Osteoblast (primary cell): ENCODE results near the gene C2orf42. TPM values are rescaled to one million over a fixed set of nuclear protein-coding genes. Genes with fewer than 3 reads are reported as not detected.
"Not testable (repeated sequence)": the region's sequence is repeated elsewhere in the genome, so short reads cannot be mapped to it uniquely, and the experiment has no call there.

Experiments used
- DNase-seq: peaks from one replicate; pipeline ENCODE4 v3.0.0; 2011; ENCODE audit warnings: low spot score, mixed read lengths; ENCODE audit not compliant: insufficient read length; ENCODE audit errors: missing footprints
- H2AFZ ChIP-seq: 2 replicates; pipeline ENCODE4 v1.6.0; 2011; ENCODE audit warnings: mild to moderate bottlenecking, low read length
- H3K27ac ChIP-seq: 2 replicates; pipeline ENCODE4 v1.5.1; 2011; ENCODE audit warnings: mild to moderate bottlenecking, low read depth, low read length, moderate library complexity
- H3K27me3 ChIP-seq: 2 replicates; pipeline ENCODE4 v1.6.0; 2012; ENCODE audit warnings: mild to moderate bottlenecking, control low read depth, inconsistent platforms, low read length, moderate library complexity; ENCODE audit not compliant: insufficient read depth
- H3K36me3 ChIP-seq: 2 replicates; pipeline ENCODE4 v1.5.1; 2011; ENCODE audit warnings: mild to moderate bottlenecking, low read length, control low read depth, moderate library complexity; ENCODE audit not compliant: insufficient read depth
- H3K4me1 ChIP-seq: 2 replicates; pipeline ENCODE4 v1.5.1; 2011; ENCODE audit warnings: mild to moderate bottlenecking, low read length, control low read depth, moderate library complexity; ENCODE audit not compliant: insufficient read depth
- H3K4me2 ChIP-seq: 2 replicates; pipeline ENCODE4 v1.6.0; 2011; ENCODE audit warnings: mild to moderate bottlenecking, low read length; ENCODE audit not compliant: insufficient read depth
- H3K4me3 ChIP-seq: fragments of 200-600 bp; sonication (generic); 3 replicates; pipeline ENCODE4 v1.5.1; 2012; ENCODE audit warnings: mild to moderate bottlenecking, low read length, inconsistent platforms; ENCODE audit not compliant: insufficient read depth
- H3K79me2 ChIP-seq: 2 replicates; pipeline ENCODE4 v1.6.0; 2012; ENCODE audit warnings: mild to moderate bottlenecking, low read length, control low read depth, inconsistent platforms; ENCODE audit not compliant: insufficient read depth
- H3K9me3 ChIP-seq: 2 replicates; pipeline ENCODE4 v1.5.1; 2011; ENCODE audit warnings: low read depth, low read length, control low read depth
- H4K20me1 ChIP-seq: 2 replicates; pipeline ENCODE4 v1.6.0; 2012; ENCODE audit warnings: mild to moderate bottlenecking, low read length, control low read depth; ENCODE audit not compliant: insufficient read depth
- total RNA-seq: library from RNA; depleted of rRNA; stranded (reverse); fragments of >200 nt; gene quantifications from 2 replicates; pipeline ENCODE4 v1.2.3, GENCODE V29; 2012
- TF ChIP-seq, protein P1 (sequence below): IDR thresholded peaks from 2 replicates; pipeline ENCODE4 v1.5.1; 2011; ENCODE audit warnings: mild to moderate bottlenecking, low read depth, low read length, moderate library complexity; ENCODE audit errors: extremely low read depth

Gene C2orf42
- total RNA-seq, 1 donor = 25.0 TPM

DNA sequence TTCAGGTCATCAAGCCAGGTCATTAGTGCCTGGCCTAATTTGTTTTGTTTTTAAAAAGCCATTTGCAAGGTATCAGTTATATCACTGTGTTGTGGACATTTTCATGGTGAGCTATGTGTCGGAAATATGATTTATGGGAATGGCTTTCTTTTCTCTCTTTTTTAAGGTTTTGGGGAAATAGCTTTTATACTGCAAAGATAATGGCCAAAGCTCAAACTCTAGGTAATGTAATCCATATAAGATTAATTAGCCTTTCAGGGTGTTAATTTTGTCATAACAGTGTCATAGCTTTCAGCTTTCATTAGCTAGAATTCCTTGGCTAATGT, 57.7 kb downstream of the C2orf42 start:
- Histone ChIP-seq H4K20me1 (no peaks in the 10 kb centered on the region), H3K4me2 (peak overlapping the region; percentile 72), H3K27me3 (no peaks in the 10 kb centered on the region), H3K9me3 (no peaks in the 10 kb centered on the region), H3K79me2 (no peaks in the 10 kb centered on the region), H3K4me1 (peaks cover 48% of the 10 kb centered on the region), H2AFZ (peak overlapping the region; percentile 78), H3K36me3 (no peaks in the 10 kb centered on the region), H3K4me3 (peak overlapping the region; percentile 55), H3K27ac (peak overlapping the region; percentile 79)
- TF ChIP-seq, protein P1, sequence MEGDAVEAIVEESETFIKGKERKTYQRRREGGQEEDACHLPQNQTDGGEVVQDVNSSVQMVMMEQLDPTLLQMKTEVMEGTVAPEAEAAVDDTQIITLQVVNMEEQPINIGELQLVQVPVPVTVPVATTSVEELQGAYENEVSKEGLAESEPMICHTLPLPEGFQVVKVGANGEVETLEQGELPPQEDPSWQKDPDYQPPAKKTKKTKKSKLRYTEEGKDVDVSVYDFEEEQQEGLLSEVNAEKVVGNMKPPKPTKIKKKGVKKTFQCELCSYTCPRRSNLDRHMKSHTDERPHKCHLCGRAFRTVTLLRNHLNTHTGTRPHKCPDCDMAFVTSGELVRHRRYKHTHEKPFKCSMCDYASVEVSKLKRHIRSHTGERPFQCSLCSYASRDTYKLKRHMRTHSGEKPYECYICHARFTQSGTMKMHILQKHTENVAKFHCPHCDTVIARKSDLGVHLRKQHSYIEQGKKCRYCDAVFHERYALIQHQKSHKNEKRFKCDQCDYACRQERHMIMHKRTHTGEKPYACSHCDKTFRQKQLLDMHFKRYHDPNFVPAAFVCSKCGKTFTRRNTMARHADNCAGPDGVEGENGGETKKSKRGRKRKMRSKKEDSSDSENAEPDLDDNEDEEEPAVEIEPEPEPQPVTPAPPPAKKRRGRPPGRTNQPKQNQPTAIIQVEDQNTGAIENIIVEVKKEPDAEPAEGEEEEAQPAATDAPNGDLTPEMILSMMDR = no peak
- DNase-seq = no peak

DNA sequence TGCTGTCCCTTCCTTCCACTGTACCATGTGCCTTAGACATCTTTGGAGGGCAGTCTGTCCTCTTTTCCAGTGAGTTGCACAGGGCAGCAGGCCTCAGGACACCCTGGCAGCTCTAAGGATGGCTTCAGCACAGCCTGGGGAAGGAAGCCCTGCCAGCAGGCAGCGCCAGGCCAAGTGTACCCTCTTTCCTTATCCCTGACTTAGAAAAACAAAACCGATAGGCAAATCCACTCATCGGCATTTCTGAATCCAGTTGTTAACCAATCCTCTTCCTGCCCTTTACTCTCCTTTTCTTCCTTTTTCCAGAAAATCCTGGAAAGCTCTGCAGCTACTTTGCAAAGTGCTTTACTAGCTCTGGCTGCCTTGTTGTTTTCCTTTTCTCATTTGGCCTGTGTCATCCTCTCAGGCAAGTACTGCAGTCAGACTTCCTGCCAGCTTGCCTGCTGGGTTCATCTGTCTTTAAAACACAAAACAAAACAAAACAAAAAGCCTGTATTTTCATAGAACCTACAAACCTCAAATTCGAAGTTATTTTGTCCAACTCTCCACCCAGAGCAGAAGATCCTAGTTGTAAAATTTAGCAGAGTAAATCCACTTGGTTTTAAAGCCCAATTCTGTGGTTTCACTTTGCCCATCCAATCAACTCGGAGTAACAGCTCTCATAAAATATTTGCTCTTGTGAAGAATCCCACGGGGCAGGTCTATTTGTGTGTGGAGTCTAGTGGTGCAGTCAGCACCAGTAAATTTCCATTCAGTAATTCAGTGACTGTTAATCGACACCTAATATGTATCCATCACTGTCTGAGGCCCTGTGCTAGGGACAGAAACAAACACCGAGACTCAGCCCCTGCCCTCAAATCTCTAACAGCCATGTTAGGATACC, 58.3 kb downstream of the C2orf42 start:
- Histone ChIP-seq H2AFZ (peak overlapping the region; percentile 78), H4K20me1 (no peaks in the 10 kb centered on the region), H3K36me3 (no peaks in the 10 kb centered on the region), H3K4me1 (peaks cover 43% of the 10 kb centered on the region), H3K79me2 (no peaks in the 10 kb centered on the region), H3K4me3 (peak overlapping the region; percentile 55), H3K9me3 (no peaks in the 10 kb centered on the region), H3K27ac (peak overlapping the region; percentile 79), H3K4me2 (peak overlapping the region; percentile 72), H3K27me3 (no peaks in the 10 kb centered on the region)
- peak; percentile 86 for DNase-seq
- TF ChIP-seq, protein P1 = no peak

DNA sequence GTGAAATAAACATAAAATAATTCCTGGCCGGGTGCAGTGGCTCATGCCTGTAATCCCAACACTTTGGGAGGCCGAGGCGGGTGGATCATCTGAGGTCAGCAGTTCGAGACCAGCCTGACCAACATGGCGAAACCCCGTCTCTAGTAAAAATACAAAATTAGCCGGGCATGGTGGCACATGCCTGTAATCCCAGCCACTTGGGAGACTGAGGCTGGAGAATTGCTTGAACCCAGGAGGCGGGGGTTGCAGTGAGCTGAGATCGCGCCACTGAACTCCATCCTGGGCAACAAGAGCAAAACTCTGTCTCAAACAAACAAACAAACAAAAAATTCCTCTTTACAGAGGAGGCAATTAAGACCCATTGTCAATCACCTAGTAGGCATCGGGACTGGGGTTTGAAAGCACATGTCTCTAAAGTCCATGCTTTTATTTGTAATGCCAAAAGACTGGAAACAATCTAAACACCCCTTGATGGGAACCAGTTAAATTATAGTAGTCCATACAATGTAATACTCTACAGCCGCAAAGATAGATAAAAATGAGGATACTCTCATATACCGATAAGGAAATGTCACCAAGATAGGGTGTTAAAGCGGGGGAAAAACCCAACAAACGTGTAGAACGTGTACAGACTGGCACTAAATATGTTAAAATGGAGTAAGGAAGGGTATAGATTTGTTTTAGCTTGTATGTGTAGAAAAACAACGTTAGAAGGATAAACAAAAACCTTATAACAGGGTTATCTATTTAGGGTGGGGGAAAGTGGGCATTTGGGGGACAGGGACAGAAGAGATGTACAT, 59.3 kb downstream of the C2orf42 start:
- H3K4me1 ChIP-seq = peaks cover 42% of the 10 kb centered on the region
- peak overlapping the region; percentile 79 for H3K27ac ChIP-seq
- not testable (repeated sequence) for H4K20me1 ChIP-seq, DNase-seq, H3K27me3 ChIP-seq, H3K4me3 ChIP-seq, H3K36me3 ChIP-seq, H3K79me2 ChIP-seq, H3K9me3 ChIP-seq
- H3K4me2 ChIP-seq = peak overlapping the region; percentile 72
- peak overlapping the region; percentile 54 for H2AFZ ChIP-seq

DNA sequence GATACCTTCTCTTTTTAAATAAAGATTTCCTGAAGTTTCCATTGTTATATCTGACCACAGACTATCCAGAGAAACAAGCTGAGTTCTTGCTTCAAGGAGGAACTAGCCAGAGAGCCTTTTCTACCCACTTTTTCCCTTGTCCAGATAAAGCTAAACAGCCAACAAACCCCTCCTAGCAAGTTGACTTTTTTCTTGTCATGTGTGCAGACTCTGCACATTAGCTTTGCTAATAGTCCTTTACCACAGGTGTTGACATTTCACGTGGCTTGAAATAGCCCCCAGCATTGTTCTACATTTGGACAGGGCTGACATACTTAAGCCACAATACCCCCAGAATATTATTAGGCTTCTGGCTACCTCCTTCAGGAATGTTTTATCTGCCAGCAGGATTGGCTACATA, 62.8 kb downstream of the C2orf42 start:
- Histone ChIP-seq H4K20me1 (no peaks in the 10 kb centered on the region), H2AFZ (peak overlapping the region; percentile 4), H3K4me1 (peaks cover 30% of the 10 kb centered on the region)

More for the DNA sequence above, 62.8 kb downstream of the C2orf42 start:
- no peaks in the 10 kb centered on the region for H3K27me3 ChIP-seq
- H3K9me3 ChIP-seq = no peaks in the 10 kb centered on the region
- no peak overlapping the region for H3K4me2 ChIP-seq
- no peaks in the 10 kb centered on the region for H3K36me3 ChIP-seq
- no peak for DNase-seq
- TF ChIP-seq, protein P1 = no peak
- H3K79me2 ChIP-seq = no peaks in the 10 kb centered on the region
- no peak overlapping the region for H3K27ac ChIP-seq
- no peak overlapping the region for H3K4me3 ChIP-seq
